Fibroblast of gingiva (primary cell): ENCODE data around the gene GH1.

Experiments used
- DNase-seq: peaks from one replicate; pipeline ENCODE4 v3.0.0-alpha.2; 2011; ENCODE audit warnings: low read depth

GH1 gene

DNA sequence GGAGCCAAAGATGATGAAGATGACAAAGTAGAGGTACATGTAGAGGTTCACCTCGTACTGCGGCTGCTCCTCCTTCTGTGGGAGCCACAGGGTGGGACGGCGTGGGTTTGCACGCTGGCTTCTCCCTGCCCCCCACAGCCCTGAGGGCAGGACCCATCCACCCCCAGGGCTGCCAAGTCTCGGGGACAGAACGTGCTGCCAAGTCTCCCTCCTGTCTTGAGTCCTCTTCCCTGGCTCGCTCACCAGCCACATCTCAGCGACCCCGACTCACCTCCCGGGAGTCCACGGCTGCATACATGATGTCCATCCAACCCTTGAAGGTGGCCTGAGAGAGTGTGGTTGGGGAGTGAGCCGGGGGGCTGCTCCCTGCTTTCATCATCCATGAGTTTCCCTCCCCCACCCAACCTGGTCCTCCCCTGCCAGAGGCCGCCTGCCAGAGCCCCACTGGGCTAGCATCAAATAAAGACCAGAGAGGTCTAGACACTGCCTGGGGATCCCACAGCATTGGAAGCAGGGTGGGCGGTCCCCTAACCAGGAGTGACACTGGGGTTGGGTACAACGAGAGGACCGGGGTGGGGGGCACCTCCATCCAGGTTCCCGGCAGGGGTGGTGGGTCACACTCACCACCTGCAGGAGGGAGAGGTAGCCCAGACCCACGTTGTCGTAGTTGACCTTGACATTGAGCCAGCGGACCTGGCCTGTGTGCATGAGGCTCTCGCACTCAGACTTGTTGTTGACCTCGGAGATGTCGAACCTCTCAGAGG is 26.3 kb upstream of the GH1 start:
- DNase-seq, result no peak

DNA sequence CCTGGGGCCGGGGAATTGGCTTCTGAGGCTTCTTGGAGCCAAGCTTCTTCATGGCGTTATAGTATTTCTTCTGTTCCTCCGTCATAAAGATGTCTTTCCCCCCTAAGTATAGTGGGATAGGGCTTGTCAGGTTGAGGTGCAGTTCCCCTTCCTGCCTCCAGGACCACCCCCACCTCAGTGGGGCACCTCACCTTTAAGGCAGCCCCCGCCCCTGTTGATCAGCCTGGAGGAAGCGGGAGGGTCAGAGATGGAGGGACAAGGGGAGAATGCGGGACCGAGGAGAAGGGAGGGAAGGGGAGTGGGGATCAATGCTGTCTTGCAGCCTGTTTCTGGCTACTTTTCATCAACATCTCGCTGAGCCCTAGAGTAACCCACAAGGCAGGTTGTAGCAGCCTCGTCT is 25.1 kb upstream of the GH1 start:
- no peak for DNase-seq

GRCh38 chr17:63942309-63942985 is 23.8 kb upstream of the GH1 start:
- DNase-seq, result no peak

GRCh38 chr17:63941751-63942150 is 23.1 kb upstream of the GH1 start:
- no peak for DNase-seq

DNA sequence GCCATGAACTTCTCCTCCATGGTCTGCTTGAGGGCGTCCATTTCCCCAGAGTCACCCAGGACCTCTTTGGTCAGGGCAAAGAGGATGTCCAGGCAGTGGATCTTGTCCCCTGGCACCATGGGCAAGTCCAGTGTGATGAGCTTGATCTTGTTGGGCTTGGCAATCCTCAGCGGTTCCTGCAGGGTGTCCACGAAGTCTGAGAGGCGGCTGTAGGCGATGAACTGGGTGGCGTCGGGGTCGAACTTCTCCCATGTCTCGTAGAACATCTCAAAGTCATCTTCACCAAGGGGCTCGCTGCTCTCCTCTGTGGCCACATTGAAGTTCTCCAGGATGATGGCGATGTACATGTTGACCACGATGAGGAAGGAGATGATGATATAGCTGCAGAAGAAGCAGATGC is 22.5 kb upstream of the GH1 start:
- DNase-seq, result no peak

DNA sequence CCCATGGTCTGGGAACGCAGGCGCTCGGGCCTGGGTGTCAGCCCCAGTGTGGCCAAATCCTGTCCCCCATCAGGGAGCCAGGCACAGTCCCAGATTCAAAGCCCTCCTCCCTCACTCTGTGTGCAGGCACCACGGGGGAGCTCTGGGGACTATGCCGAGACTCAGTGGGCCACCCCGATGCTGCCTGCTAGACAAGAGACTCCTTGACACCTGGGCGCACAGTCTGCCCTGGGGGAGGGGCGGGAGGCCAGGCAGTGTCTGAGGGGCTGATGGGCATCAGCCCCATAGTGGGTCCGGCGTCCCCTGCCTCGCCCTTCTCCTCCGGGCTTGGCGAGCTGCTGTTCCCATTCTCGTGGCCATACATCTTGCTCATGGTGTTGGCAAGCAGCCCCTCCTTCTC is 21.9 kb upstream of the GH1 start:
- no peak for DNase-seq

DNA sequence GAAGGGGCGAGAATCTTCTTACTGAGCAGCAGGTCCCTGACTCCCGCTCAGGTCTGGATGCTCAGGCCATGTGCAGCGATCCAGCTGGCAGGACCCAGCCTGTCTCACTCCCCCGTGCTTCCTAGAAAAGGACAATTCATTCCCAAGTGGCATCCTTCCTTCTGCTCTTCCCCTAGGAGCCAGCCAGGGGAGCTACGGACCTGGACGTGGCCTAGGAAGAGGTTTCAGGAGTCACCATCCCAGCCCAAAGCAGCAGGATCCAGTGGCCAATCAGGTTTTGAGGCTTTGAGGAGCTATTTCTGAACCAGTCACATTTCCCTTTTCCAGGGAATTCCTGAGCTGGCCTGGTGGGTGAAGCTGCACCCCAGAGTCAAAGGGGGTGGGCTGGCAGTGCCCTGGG is 21.2 kb upstream of the GH1 start:
- no peak for DNase-seq

DNA sequence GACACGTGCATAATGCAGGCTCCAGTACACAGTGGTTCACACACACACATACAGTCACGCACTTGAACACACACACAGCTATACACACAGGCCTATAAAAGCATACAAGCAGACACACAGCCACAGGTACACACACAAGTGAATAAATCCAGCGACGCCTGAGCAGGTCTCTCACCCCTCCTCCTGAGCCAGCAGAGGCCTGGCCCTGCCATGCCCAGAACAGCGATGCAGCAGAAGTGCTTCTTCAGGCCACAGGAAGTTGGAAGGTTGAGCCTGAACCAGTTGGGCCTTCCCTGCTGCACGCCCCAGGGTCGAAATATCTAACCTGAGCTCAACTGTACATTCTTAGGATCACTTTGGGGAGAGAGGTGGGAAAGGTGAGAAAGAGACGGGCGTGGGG is 20.8 kb upstream of the GH1 start:
- DNase-seq, result no peak

DNA sequence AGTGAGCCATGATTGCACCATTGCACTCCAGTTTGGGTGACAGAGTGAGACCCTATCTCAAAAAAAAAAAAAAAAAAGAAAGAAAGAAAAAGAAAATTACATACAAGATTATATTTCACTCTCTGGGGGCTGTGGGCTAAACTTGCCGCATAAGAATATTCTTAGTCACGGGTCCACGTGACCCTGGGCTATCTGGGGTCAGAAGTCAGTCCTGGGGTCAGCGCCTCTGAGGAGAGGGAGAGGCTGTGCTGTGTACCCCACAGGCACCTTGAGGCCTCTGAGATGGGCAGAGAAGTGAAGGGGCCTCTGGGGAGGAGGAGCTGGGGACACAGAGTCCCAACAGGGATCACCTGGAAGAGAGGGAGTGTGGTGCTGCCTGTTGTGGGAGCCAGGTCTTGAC is 19.3 kb upstream of the GH1 start:
- no peak for DNase-seq

- DNase-seq, result no peak
Measured at GRCh38 chr17:63937319-63937718, 18.7 kb upstream of the GH1 start.

DNA sequence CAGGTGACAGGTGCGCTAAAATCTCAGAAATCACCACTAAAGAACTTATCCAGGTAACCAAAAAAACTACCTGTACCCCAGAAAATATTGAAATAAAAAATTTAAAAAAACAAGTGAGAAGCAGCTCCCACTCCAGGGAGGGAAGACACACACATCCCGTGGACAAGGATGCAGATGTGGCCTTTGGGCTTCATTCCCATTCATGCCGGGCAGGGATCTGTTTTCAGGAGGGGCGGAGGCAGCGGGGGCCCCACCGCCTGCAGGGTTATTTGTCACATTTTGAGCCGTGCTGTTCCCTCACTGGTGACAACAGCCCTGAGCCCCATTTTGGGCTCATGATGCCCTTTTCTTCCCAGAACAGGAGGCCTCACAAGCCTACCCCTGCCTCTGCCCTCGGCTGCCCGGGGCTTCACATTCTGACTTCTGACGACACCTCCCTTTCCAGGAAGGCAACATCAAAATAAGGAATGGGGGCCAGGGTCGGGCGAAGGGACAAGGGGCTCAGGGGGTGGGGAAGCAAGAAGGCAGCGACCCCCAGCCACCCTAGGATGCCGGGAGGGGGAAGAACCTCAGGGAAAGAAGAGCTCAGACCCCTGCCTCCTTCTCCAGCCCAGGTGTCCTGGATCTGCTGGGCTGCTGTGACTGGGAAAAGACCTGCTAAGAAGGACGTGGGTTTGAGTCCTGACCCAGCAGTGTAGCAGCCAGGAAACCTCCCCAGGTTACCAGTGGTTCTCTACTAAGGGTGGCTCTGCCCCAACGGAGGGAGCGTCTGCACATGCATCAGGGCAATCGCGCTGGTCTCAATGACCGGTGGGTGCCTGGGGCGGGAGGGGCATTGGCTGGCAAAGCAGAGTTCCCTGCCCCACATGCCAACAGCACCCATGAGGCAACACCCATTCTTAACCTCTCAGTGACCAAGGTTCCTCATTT is 15.8 kb upstream of the GH1 start:
- DNase-seq, result no peak

GRCh38 chr17:63933598-63933997 is 15.0 kb upstream of the GH1 start:
- DNase-seq, result no peak

DNA sequence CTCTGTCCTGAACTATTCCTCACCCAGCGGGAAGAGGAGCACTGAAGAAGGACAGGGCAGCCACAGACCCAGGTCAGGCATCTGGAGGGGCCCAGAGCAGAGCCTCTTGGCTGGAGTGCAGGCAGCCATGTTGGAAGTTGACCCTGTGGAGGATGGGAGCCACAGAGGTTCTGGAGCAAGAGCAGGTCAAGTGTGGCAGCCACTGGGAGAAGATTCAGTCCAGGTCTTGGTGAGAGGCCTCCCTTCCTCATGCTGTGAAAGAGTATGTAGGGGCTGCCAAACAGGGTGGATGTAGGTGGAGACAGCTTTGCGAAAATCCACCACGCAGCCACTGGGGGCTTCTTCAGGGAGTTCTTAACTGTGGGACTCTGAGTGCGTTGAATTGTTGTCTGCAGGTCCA is 14.1 kb upstream of the GH1 start:
- DNase-seq, result no peak

GRCh38 chr17:63931981-63932561 is 13.4 kb upstream of the GH1 start, which contains the start of gene CD79B:
Gene CD79B, minus strand, starts transcription at chr17:63932331. Its CDS starts 70 bp downstream, at chr17:63932261.
- DNase-seq, result no peak

- no peak for DNase-seq
Measured at GRCh38 chr17:63930951-63931575, 12.4 kb upstream of the GH1 start.

DNA sequence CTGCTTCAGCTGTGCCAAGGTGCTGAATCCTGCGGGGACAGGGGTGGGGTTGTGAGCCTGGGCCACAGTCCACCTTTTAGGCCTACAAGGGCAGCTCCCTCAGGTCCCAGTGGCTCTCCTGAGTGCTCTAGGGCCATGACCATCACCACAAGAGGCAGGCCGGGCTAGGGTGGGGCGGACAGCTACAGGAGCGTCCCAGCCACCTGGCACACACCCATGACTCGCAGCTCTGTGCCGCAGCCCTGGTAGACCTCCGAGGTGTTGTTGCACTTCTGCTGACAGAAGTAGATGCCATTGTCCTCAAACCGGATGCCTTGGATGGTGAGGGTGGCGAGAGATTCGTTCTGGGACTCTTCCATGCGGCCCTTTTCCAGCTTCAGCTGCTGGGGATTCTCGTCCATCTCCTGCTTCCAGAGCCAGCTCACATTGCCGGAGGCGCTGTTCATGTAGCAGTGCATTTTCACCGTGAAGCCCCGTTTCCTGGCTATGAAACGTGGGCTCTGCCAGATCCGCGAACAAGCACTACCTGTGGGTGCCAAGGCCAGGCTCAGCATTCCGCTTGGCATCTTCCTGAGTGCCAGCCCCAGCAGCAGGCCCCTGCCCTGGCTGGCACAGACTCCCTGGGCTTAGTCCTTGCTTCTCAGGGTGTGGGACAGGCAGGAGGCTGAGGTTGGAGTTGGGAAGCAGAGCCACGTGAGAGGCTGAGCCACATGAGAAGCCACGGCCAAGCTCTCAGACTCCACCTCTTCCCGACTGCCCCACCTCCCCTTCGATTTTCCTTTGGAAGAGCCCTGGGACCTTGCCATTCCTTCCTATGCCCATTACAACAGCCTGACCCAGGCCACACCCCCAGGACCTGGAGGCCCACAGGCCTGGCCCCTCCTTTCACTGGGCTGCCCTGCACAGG is 11.5 kb upstream of the GH1 start:
- peak; percentile 6 for DNase-seq

GRCh38 chr17:63928966-63929695 is 10.5 kb upstream of the GH1 start:
- no peak for DNase-seq

GRCh38 chr17:63928172-63928666 is 9.6 kb upstream of the GH1 start:
- no peak for DNase-seq

GRCh38 chr17:63927464-63928171 is 9.0 kb upstream of the GH1 start:
- DNase-seq, result no peak
